DMS 273 (cell line): Measurements from ENCODE around the gene TFCP2L1.

Experiments used
- DNase-seq: peaks from one replicate; lab custom pipeline; 2025; ENCODE audit not compliant: unreplicated experiment; lab: John Stamatoyannopoulos, UW

The TFCP2L1 gene

DNA sequence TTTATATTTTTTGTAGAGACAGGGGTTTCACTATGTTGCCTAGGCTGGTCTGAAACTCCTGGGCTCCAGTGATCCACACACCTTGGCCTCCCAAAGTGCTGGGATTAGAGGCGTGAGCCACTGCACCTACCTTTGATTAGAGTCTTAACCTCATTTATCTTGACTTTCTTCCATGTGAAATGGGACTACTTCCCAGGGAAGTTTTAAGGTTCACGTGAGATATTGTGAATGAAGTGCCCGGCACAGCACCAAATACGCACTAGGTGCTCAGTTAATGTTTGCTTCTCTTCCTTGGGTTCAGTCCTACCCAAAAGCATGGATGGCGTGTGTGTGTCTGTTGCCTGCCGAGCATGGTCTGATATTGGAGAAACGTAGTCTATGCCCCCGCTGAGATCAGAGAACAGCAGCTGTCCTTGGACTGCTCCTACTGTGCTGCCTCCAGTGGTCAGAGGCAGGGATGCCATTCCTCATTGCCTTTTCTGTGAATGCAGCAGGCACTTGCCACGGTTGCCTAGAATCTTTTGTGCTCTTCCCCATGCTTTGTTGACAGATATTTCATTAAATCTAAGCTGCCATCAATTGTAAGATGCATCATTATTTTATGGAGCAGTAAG, 12.3 kb upstream of the TFCP2L1 start:
- DNase-seq: peak; percentile 90

DNA sequence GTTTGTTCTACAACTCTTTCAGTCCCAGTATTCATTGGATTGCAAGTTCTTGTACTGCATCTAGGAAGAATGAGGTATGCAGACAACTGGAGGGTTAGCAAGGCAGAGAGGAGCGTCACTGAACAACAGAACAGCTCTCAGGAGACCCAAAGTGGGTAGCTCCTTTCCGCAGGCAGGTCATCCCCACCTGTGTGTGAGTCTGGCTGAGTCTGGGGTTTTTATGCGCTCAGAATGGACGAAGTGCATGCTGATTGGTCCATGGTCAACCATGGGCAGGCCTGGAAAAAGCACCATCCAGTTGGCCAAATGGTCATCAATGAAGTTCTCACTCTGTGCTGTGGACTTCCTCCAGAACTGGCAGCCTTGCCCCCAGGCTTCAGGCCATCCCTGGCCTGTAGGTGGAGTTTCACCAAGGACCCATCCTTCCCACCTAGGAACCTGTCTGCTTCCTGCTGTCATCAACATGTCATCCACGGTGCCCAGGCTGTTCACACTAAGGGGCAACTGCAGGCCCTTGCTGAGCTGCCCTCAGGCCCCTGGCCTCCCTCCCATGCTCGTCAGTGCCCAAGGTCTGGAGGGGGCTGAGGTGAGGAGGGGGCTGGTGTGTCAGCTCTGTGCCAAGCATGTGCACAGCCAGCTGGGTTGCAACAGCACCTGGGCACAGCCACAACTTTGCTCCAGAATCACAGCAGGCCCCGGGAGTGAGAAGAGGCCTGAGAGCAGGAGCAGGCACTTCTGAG, 11.1 kb upstream of the TFCP2L1 start:
- no peak for DNase-seq

DNA sequence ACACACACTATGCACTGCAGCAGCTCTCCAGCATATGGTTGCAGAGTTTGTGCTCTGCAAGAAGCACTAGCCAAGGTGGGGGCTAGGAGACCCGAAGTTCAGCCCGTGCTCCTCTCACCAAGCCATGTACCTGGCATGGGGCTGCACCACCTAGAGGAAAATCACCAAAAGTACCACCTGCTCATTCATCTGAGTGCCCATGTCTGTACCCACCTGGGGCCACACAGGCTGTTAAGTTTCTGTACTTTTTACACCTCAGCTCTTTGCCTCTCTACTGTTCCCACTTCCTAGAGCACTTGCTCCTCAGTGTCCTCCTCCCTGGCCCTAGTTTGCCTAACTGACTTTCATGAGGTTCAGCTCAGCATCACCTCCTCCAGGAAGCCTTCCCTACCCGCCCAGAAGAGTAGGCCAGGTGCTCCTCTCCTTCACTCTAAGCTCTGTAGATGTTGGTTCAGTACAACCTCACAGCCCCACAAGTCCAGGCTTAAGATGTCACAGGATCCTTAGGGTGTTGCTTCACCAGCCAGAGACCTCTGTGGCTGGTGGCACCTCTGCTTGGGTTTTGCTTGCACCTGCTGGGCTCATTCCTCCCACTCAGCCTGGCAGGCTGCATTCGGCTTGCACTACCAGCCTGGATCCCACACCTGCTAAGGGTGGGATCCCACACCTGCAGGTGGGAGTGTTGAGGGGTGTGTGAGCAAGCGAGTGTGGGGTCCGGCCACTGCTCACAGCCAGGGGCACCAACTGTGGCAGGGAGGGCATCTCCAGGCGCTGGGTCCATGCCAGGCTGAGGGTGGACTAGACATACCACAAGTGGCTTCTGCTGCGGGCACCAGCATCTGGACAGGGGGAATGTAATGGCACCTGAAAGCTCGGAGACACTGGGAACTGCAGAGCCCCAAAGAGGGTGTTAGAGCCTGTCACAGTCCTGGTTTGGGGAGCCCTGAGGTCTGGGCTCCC, 10.2 kb upstream of the TFCP2L1 start:
- DNase-seq: no peak

DNA sequence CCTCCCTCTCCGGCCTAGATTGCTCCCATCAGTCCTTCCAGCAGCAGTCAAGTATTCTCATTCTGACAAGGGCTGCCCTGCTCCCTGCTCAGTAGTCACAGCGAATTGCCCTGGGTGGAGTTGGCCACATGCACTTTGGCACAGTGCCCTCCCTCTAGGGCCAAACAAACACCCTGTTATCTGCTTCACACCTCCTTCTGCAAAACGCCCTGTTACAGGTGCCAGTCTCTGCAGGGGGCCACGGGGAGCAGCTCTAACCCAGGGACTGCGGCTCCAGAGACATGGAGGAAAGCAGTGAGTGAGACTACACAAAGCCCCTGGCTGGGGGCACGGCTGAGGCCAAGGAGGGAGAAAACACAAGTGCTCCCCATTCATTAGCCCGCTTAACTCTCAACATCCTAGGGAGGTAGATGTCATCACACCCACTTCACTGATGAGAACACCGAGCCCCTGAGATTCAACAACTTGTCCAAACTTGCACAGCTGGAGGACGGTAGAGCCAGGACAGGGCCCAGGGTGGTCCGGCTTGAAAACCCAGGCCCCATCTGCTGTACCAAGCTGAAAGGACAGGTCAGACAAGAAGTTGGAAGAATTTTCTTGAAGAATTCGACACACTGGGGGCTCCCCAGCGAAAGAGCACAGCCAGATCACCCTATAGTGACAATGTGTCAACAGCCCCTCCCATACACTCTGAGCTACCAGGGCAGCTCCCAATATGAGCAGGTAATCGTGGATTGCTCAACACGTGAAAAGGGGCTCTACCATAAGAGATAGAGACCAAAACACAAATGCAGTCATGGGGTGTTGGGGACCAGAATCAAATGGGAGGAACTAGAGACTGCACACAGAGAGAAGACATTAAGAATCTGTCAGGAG, 8.7 kb upstream of the TFCP2L1 start:
- DNase-seq: peak; percentile 23

DNA sequence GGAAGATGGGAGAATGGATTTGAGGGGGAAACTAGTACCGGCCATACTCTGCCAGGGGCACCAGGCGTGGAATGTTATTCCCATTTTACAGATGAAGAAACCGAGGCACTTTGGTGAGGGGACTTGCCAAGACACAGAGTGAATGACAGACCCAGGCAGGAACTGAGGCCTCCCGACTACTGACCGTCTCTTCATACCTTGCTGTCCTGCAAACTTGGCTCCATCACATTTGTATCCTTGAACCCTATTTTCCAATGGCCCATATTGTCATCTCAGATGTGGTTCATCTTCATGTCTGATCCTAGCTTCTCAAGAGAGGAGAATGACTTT, 6.2 kb upstream of the TFCP2L1 start:
- no peak for DNase-seq

DNA sequence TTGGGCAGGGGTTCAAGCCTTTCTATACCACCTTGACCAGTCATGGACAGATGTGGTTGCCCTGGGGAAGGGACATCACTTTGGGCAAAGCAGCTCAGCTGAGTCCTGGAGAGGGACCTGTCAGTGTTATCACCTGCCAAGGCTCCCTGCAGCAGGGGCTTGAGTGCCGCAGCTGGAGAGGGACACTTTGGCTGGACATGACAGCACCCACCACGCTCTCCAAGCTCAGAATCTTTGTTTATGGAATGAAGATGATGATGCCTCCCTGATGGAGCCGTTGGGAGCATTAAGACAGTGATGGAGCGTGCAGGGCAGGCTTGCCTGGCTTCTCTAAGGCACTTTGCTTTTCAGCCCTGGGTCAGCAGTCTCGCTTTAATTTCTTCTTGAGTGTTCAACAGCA, 4.3 kb upstream of the TFCP2L1 start:
- no peak for DNase-seq

- DNase-seq: no peak
Observed at GRCh38 chr2:121288454-121289231, 3.6 kb upstream of the TFCP2L1 start.

DNA sequence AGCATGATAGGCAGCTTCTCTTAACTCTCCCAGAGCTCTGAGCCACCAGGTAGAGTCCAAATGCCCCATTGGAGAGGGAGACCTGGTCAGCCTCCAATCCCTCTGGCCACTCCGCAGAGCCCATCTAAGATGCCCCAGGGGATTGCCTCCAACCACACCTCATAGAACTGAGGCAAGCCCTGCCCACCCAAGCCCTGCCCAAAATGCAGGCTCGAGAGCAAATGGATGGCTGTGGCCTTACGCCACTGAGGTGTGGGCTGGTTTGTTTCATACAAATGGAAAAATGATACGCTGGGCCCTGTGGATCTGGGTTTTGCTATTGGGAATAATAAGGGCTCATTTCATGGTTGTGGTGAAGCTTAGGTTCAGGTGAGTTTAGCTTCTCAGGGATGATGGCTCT, 3.0 kb upstream of the TFCP2L1 start:
- no peak for DNase-seq

GRCh38 chr2:121287146-121287798, 2.3 kb upstream of the TFCP2L1 start:
- DNase-seq: no peak

DNA sequence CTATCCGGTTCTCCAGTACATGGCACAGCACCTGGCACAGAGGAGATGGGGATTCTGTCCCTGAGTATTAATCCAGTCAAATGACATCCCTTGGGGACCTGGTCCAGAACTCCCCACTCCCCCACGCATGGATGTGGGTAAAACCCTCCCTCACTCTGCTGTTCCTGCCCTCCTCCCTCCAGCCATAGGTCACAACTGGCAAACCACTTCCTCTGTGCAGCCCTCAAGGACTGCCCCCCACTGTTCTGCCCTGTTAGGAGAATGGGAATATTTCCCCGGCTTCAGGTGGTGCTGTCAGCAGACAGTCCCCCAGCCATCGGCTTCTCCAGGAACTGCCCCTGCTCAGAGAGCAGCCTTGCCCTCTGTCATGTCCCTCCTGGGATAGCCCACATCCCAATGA, 1.5 kb upstream of the TFCP2L1 start:
- DNase-seq: no peak

- no peak for DNase-seq
Observed at GRCh38 chr2:121285926-121286325, 924 bp upstream of the TFCP2L1 start.

DNA sequence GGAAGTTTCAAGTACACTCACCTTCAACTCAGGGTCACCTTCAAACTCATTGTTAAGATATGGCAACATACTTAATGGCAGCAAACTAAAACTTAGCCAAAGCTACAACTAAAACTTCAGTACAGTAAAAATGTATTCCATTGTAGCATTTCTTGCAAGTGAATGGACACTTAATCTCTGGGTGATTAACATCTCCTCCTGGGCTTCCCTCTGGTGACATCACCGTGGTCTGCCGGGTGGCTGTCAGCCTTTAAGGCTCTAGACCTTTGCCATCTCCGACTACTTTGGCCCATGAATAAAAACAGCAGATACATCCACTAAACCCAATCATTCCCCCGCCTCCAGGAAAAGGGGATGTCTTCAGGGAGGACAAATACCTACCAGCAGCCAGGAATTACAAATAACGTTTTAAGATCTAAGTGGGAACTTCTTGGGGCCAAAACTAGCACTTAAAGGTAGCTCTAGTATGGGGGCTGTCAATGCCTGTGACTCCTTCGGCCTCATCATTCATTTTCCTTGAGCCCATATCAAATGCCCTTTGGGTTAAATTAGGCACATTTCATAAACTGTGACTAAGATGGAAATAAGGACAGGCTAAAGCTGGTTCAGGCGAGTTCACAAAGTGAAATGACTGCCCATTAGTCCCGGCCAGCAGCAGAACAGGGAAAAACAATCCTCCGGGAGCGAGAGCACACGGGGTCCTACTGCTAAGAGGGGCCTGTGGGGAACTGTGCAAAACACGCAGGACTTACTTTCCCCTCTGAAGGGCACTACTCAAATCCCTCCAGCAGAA, 1.1 kb downstream of the TFCP2L1 start:
- DNase-seq: no peak

DNA sequence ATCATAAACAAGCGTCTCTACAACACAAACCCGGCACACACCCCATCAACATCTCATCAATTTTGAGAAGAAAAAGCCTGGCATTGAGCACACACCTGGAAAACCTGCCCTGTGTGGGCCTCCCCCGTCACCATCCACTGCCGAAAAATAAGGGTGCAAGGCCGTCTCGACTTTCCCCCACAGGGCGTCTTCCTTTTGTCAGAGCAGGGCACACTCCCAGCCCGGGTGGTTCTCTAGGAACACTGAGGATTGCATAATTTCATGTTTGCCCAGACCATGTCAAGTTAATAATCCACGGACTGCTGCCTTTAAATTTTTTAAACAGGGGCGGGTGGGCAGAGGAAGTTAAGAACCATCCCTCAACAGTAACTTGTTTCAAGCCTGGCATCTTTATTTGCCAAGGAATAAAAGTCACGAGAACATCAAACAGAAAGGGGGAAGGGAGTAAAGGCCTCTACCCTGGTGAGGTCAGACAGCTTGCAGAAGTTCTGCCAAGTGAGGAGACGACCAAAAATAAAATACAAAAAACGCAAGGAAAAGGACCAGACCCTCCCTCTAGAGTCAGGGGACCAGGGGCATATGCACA, 2.1 kb downstream of the TFCP2L1 start:
- DNase-seq: no peak

DNA sequence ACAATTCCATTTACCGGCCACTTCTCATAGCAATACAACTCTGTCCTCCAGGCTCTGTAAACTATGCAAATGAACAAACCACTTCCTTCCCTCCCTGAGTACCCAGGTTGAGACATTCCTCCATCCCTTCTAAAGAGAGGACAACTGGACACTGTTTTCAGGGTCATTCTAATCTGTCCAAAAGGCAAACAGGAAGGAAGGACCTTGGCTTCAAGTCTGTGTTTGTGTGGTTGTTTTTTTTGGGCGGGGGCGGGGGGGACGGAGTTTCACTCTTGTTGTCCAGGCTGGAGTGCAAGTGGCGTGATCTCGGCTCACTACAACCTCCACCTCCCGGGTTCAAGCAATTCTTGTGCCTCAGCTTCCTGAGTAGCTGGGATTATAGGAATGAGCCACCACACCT, 3.3 kb downstream of the TFCP2L1 start:
- DNase-seq: no peak

DNA sequence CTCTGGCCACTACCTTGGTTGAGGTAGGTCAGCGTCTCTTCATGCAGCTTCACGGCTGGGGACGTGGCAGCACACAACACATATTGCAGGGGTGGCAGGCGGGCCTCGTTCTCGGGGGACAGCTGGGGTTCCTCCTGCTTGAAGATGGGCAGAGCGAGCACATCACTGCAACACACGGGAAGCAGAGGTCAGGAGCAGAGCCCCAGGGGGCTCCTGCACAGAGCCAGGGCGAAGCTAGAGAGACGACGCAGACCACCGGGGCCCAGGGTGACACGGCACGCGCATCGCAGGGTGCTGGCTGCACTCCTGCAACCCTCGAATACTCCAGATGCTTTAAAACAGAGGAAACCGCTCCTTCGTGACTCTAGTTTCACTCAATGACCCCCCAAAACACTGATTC, 3.9 kb downstream of the TFCP2L1 start:
- no peak for DNase-seq

DNA sequence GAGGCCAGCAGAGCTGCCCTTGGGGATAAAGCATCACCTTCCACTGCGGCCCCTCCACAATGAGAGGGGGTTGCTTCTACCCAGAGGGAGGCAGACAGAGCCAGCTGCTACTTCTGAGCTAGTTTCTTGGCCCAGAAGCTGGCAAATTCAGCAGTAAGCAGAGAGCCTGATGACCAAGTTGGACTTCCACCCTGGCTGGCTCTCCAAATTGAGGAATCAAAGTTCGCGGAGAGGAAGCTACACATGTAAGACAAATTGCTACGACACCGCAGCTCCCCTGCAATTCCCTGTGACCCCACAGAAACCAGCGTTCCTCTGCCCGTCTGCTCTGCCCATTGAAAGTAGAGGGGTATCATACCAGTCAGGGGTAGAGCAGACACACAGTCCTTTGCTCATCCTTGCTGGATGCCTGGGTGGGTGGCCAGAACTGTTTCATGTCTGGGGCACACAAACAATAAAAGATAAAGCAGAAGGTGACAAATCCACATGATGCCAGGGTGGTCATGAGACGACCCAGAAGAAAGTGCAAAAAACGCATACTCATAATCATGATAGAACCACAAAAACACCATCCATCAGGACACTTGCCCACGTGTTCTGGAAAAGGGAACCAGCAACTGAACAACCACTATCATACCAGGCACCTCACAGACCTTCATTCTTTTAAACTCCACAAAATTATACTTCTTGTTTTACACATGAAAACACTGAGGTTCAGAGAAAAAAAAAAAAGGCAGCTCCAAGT, 5.4 kb downstream of the TFCP2L1 start:
- DNase-seq: no peak

DNA sequence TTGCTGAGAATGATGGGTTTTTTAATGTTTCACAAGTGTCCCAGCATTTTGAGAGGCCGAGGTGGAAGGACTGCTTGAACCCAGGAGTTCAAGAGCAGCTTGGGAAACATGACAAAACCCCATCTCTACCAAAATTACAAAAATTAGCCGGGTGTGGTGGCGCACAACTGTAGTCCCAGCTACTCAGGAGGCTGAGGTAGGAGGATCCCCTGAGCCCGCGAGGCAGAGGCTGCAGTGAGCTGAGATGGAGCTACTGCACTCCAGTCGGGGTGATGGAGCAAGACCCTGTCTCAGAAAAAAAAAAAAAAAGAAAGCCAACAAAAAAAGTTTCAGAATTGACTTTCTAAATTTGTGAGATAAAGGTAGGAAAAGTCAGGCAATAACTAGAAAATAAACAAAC, 8.7 kb downstream of the TFCP2L1 start:
- DNase-seq: no peak

DNA sequence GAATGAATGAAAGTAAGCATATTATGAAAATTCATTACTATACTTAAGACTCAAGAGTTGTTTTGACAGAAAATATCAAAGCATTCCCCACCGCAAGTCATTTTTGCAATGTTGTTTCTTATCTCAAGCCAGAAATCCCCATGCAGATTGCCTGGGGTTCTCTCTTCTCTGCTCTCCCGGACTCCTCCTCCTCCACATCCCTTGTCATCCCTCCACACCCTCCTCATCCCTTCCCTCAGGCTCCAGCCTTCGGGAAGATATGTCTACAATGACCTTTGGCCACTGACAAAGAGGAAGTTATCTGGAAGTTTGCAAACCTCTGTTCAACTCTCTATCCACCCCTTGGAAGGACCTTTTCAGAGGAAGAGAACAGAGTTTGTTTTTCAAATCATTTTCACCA, 11.9 kb downstream of the TFCP2L1 start:
- DNase-seq: no peak
